Astrocyte of the spinal cord (primary cell): ENCODE results near the gene PANX1.

Experiments used
- DNase-seq: peaks from one replicate; pipeline ENCODE4 v3.0.0; 2011; ENCODE audit warnings: low read depth, low spot score
- H3K4me3 ChIP-seq: 2 replicates; pipeline ENCODE4 v1.5.1; 2011; ENCODE audit warnings: low read depth, mild to moderate bottlenecking, low read length, moderate library complexity
- CTCF ChIP-seq: IDR thresholded peaks from 2 replicates; pipeline ENCODE4 v1.5.1; 2012; ENCODE audit warnings: low read depth, mild to moderate bottlenecking, low read length, inconsistent platforms
- in situ Hi-C: cut with HindIII; loops from 2 replicates; pipeline ENCODE4 v1.10.0; 2017; ENCODE audit warnings: low sequenced_read_pairs

Gene PANX1

GRCh38 chr11:94181943-94182342 lies 53.3 kb downstream of the PANX1 start:
- in situ Hi-C loops = no loop called here
- TF ChIP-seq CTCF = no peak
- no peak for DNase-seq
- no peak overlapping the region for H3K4me3 ChIP-seq

GRCh38 chr11:94183251-94183885 lies 54.7 kb downstream of the PANX1 start:
- in situ Hi-C loops = no loop called here

DNA sequence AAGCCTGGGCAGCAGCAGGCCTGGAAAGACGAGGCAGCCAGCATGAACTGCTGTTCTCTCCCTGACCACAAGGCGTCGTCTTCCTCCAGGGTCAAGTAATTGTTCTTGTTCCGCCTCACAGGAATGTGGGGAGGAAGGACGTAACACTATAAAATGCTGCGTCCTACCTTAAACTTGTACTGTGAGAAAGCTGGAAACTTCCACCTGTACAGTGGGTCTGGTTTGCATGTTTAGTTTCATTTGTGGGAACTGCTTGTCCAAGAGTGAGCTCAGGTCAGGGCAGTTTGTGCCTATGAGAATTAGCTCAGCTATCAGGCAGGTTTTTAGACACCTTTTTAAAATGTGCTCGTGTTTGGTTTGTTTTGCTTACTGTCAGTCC lies 55.2 kb downstream of the PANX1 start:
- DNase-seq = peak; percentile 41
- peak; percentile 85 for TF ChIP-seq CTCF
- H3K4me3 ChIP-seq = no peak overlapping the region
- in situ Hi-C loops = no loop called here

More at GRCh38 chr11:94183251-94183885, 54.7 kb downstream of the PANX1 start:
- H3K4me3 ChIP-seq = no peak overlapping the region
- TF ChIP-seq CTCF = no peak
- DNase-seq = no peak

DNA sequence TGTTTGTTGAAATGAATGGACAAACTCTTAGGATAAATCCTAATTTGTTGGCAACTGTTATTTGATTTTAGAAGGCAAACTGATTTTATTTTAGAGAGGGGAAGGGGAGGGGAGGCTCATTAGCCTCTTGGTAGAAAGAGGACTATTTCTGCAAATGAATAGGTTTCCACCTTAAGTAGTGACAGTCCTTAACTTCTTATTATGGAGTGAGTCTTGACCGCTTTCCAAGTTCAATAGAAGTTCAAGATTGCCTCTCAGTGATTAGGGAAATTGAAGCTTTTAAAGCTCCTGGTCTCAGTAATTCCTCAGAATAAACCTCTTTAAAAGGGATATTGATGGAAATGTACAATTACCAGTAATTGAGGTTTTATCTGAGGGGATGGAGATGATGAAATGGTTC lies 55.7 kb downstream of the PANX1 start:
- no peak overlapping the region for H3K4me3 ChIP-seq
- TF ChIP-seq CTCF = no peak
- no peak for DNase-seq
- in situ Hi-C loops = no loop called here

GRCh38 chr11:94184846-94185245 lies 56.2 kb downstream of the PANX1 start:
- no peak for DNase-seq
- no peak for TF ChIP-seq CTCF
- H3K4me3 ChIP-seq = no peak overlapping the region
- in situ Hi-C loops = no loop called here

- DNase-seq = peak; percentile 80
- H3K4me3 ChIP-seq = no peak overlapping the region
- no peak for TF ChIP-seq CTCF
- in situ Hi-C loops = no loop called here
Measured at GRCh38 chr11:94185416-94186084, 56.9 kb downstream of the PANX1 start.
